Smooth muscle cell (in vitro differentiated cells): ENCODE measurements around the gene APOD. TPM values are rescaled to one million over a fixed set of nuclear protein-coding genes. Genes with fewer than 3 reads are reported as not detected.

ENCODE experiments used
- DNase-seq: peaks from one replicate; lab custom pipeline; 2025; ENCODE audit not compliant: unreplicated experiment; lab: John Stamatoyannopoulos, UW
- H2AFZ ChIP-seq: fragments of 200-600 bp; sonication (generic); 2 replicates; pipeline ENCODE4 v1.6.0; 2016; ENCODE audit warnings: antibody characterized with exemption, low read depth, mild to moderate bottlenecking
- H3F3A ChIP-seq: fragments of 200-600 bp; sonication (generic); 2 replicates; pipeline ENCODE4 v1.6.0; 2017; ENCODE audit warnings: antibody characterized with exemption, low read depth
- H3K27ac ChIP-seq: fragments of 200-600 bp; sonication (generic); 2 replicates; pipeline ENCODE4 v1.5.1; 2016; ENCODE audit warnings: low read depth, mild to moderate bottlenecking
- H3K27me3 ChIP-seq: fragments of 200-600 bp; sonication (generic); 2 replicates; pipeline ENCODE4 v1.6.1; 2016; ENCODE audit warnings: low read depth, mild to moderate bottlenecking
- H3K36me3 ChIP-seq: fragments of 200-600 bp; sonication (generic); 2 replicates; pipeline ENCODE4 v1.5.1; 2016; ENCODE audit warnings: low read depth
- H3K4me1 ChIP-seq: fragments of 200-600 bp; sonication (generic); 2 replicates; pipeline ENCODE4 v1.5.1; 2016; ENCODE audit warnings: low read depth
- H3K4me2 ChIP-seq: fragments of 200-600 bp; sonication (generic); 2 replicates; pipeline ENCODE4 v1.6.0; 2016; ENCODE audit warnings: mild to moderate bottlenecking
- H3K4me3 ChIP-seq: fragments of 200-600 bp; sonication (generic); 2 replicates; pipeline ENCODE4 v1.5.1; 2016; ENCODE audit warnings: mild to moderate bottlenecking
- H3K79me2 ChIP-seq: fragments of 200-600 bp; sonication (generic); 2 replicates; pipeline ENCODE4 v1.6.0; 2016; ENCODE audit warnings: low read depth, mild to moderate bottlenecking
- H3K9ac ChIP-seq: fragments of 200-600 bp; sonication (generic); 2 replicates; pipeline ENCODE4 v1.6.0; 2016; ENCODE audit warnings: low read depth
- H3K9me3 ChIP-seq: fragments of 200-600 bp; sonication (generic); replicated peaks from 2 replicates; pipeline ENCODE4 v1.5.1; 2016; ENCODE audit warnings: low read depth
- H4K20me1 ChIP-seq: fragments of 200-600 bp; sonication (generic); 2 replicates; pipeline ENCODE4 v1.6.0; 2016; ENCODE audit warnings: low read depth
- CTCF ChIP-seq: fragments of 200-600 bp; sonication (generic); IDR thresholded peaks from 2 replicates; pipeline ENCODE4 v1.5.1; 2017; ENCODE audit warnings: borderline replicate concordance, mild to moderate bottlenecking, antibody characterized with exemption; ENCODE audit not compliant: insufficient read depth, poor library complexity, severe bottlenecking
- WGBS: methylation state at CpG from one replicate; pipeline ENCODE4 v1.1.7; 2016; ENCODE audit warnings: low lambda C conversion rate; 5-methylcytosine and 5-hydroxymethylcytosine counted together
- polyA plus RNA-seq: library from polyadenylated mRNA; unstranded; fragments of >200 nt; fragmentation: Nextera tagmentation; extraction: Ambion mirVana; gene quantifications from 2 replicates; pipeline ENCODE4 v1.2.1, GENCODE V29; 2016
- total RNA-seq: library from RNA; depleted of rRNA; stranded (reverse); fragments of >200 nt; gene quantifications from 2 replicates; pipeline ENCODE4 v1.2.3, GENCODE V29; 2014

The APOD gene
- total and polyA plus RNA-seq, 2 experiments from 2014 or later = 0.39 to 2.2 TPM

GRCh38 chr3:195582947-195583346 lies 793 bp downstream of the APOD start:
- Histone ChIP-seq H3K4me1 (no peaks in the 10 kb centered on the region), H3F3A (no peaks in the 10 kb centered on the region), H2AFZ (no peak overlapping the region), H3K9ac (no peak overlapping the region), H4K20me1 (no peaks in the 10 kb centered on the region), H3K27ac (no peak overlapping the region), H3K4me2 (no peak overlapping the region), H3K4me3 (no peak overlapping the region), H3K9me3 (no peaks in the 10 kb centered on the region), H3K36me3 (no peaks in the 10 kb centered on the region), H3K27me3 (no peaks in the 10 kb centered on the region), H3K79me2 (no peaks in the 10 kb centered on the region)
- TF ChIP-seq CTCF = no peak
- DNase-seq = no peak
- 73% methylated on average over 9 of the region's 9 CpGs for WGBS

GRCh38 chr3:195580744-195581443 lies 2.8 kb downstream of the APOD start:
- H3F3A ChIP-seq = no peaks in the 10 kb centered on the region
- no peak overlapping the region for H3K9ac ChIP-seq
- H4K20me1 ChIP-seq = no peaks in the 10 kb centered on the region
- no peak overlapping the region for H3K4me2 ChIP-seq
- H3K4me1 ChIP-seq = no peaks in the 10 kb centered on the region
- no peak overlapping the region for H2AFZ ChIP-seq
- H3K27me3 ChIP-seq = no peaks in the 10 kb centered on the region
- no peak for DNase-seq
- H3K79me2 ChIP-seq = no peaks in the 10 kb centered on the region
- no peak overlapping the region for H3K27ac ChIP-seq
- H3K4me3 ChIP-seq = no peak overlapping the region
- no peaks in the 10 kb centered on the region for H3K36me3 ChIP-seq
- 77% methylated on average over 6 of the region's 6 CpGs for WGBS
- H3K9me3 ChIP-seq = no peaks in the 10 kb centered on the region
- TF ChIP-seq CTCF = no peak

GRCh38 chr3:195579281-195579680 lies 4.5 kb downstream of the APOD start:
- Histone ChIP-seq H3K27ac (no peak overlapping the region), H3K9ac (no peak overlapping the region), H3K4me1 (no peaks in the 10 kb centered on the region), H3K4me2 (no peak overlapping the region), H2AFZ (no peak overlapping the region), H3K27me3 (no peaks in the 10 kb centered on the region), H3F3A (no peaks in the 10 kb centered on the region), H3K4me3 (no peak overlapping the region), H3K36me3 (no peaks in the 10 kb centered on the region), H3K9me3 (no peaks in the 10 kb centered on the region), H3K79me2 (no peaks in the 10 kb centered on the region), H4K20me1 (no peaks in the 10 kb centered on the region)
- DNase-seq = no peak
- no peak for TF ChIP-seq CTCF
- 96% methylated on average over 12 of the region's 12 CpGs for WGBS

GRCh38 chr3:195578565-195578964 lies 5.2 kb downstream of the APOD start:
- Histone ChIP-seq H3K79me2 (no peaks in the 10 kb centered on the region), H3K9me3 (no peaks in the 10 kb centered on the region), H2AFZ (no peak overlapping the region), H3K4me2 (no peak overlapping the region), H3K27me3 (no peaks in the 10 kb centered on the region), H3F3A (no peaks in the 10 kb centered on the region), H3K9ac (no peak overlapping the region), H3K36me3 (no peaks in the 10 kb centered on the region), H3K27ac (no peak overlapping the region), H4K20me1 (no peaks in the 10 kb centered on the region), H3K4me1 (no peaks in the 10 kb centered on the region), H3K4me3 (no peak overlapping the region)
- 90% methylated on average over 6 of the region's 6 CpGs for WGBS
- no peak for TF ChIP-seq CTCF
- no peak for DNase-seq
